GM18870 (cell line): Measurements from ENCODE around the gene GPS2.
"Not testable (repeated sequence)": the region's sequence is repeated elsewhere in the genome, so short reads cannot be mapped to it uniquely, and the experiment has no call there.

Experiments
- ATAC-seq: cut with Tn5 transposase; IDR thresholded peaks from one replicate; pipeline ENCODE4 v1.9.1; 2021; ENCODE audit warnings: moderate library complexity; ENCODE audit not compliant: unreplicated experiment

Gene GPS2

DNA sequence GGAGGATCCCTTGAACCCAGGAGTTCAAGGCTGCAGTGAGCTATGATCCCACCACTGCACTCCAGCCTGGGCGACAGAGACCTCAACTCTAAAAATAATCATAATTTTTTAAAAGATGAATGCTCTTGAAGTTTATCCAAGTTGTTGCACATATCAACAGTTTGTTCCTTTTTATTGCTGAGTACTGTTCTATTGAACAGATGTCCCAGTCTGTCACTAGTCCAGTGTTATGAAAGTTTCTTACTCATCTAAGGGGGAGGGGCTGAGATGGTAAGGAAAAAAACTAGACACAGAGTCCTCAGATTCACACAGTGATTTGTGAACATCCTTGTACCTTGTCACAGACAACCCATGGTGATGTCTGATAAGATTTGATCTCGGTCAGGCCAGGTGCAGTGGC is 25.0 kb upstream of the GPS2 start:
- no peak for ATAC-seq

DNA sequence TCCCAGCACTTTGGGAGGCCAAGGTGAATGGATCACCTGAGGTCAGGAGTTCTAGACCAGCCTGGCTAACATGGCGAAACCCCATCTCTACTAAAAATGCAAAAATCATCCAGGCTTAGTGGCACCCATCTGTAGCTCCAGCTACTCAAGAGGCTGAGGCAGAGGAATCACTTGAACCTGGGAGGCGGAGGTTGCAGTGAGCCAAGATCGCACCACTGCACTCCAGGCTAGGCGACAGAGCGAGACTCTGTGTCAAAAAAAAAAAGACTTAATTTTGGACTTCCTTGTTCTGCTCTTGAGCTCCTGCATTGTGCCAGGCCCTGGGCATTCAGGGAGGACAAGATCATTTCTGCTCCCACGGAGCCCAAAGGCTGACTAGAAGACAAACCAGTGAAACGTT is 22.4 kb upstream of the GPS2 start:
- ATAC-seq, result not testable (repeated sequence)

DNA sequence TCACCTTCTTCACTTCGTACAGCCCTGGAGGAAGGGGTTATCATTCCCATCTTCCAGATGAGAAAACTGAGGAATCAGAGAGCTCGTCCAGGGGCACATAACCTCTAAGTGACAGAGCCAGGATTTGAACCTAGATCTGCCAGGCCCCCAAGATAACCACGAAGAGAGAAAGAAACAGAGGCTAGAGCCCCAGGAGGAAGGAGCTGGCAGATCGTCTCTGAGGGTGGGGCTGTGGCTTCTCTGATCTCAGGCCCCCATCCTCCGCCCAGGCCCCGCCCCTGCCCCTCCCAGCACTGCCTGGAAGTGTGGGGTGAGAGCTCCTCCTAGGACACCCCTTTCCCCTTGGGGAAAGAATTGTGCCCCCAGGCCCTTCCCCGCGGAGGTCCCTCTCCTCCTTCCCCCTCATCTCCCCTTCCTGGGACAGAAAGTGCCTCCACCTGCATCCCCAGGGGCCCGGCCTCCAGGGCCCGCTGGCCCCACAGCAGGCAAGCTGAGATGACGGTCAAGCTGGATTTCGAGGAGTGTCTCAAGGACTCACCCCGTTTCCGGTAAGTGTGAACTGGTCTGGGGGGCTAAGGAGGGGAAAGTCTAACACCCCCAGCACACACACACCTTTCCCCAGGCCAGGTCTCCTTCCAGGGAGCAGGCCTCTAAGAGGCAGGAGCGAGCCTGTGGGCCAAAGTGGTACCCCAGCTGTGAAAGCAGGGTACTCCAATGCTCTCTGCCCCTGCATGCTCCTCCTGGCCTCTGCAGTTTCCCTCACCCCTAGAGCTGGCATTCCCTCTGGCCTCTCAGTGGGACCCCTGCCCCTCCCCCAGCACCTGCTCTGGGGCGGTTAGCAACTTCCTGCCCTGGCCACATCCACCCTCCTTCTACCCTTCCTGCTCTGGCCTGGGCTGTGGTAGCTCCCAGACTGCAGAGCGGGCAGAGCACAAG is 21.3 kb upstream of the GPS2 start, which contains the start of gene ACAP1:
Gene ACAP1 (plus strand): TSS at position 290 of the 936 bp plus-strand sequence. CDS start 206 bp downstream, at position 496.
- ATAC-seq, result no peak

DNA sequence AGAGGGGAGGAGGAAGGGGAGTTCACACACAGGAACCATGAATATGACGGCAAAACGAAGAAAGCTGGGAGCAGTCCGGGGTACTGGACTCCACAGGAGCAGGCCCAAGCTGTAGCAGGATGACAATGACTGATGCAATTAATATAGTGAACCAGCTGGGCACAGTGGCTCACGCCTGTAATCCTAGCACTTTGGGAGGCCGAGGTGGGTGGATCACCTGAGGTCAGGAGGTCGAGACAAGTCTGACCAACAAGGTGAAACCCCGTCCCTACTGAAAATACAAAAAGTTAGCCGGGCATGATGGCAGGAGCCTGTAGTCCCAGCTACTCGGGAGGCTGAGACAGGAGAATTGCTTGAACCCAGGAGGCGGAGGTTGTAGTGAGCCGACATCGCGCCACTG is 20.6 kb upstream of the GPS2 start:
- not testable (repeated sequence) for ATAC-seq

DNA sequence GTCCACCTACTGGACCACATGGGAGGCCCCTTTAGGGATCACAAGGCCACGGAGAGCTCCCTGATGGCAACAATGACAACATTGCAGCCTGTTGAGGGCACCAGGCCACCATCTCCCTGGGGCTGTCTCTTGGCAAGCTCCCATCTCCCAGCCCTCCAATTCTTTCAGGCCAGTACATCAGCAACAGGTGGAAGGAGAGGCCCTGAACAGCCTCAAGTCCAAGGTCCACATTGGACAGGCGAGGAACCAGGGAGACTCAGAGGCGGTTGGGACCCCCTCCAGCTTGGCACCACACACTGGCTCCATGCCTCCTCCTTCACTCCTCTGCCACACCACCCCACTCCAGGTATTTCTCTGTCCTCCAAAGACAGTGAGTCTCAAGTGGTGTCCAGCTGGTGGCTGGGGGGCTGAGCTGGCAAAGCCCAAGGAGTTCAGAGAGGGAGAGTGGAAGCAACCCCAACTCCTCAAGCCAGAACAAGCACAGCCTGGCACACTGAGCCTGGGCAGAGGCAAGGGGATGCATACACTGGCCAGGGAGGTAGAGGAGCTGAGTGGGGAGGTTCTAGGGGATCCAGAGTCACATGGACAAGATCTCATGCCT is 19.9 kb upstream of the GPS2 start:
- no peak for ATAC-seq

DNA sequence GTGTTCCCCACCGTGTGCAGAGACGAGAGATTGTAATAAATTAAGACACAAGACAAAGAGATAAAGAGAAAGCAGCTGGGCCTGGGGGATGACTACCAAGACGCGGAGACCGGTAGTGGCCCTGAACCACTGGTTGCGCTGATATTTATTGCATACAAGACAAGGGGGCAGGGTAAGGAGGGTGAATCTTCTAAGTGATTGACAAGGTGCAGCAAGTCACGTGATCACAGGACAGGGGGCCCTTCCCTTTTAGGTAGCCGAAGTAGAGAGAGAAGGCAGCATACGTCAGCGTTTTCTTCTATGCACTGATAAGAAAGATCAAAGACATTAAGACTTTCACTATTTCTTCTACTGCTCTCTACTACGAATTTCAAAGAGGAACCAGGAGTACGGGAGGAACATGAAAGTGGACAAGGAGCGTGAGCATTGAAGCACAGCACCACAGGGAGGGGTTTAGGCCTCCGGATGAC is 17.5 kb upstream of the GPS2 start:
- not testable (repeated sequence) for ATAC-seq

DNA sequence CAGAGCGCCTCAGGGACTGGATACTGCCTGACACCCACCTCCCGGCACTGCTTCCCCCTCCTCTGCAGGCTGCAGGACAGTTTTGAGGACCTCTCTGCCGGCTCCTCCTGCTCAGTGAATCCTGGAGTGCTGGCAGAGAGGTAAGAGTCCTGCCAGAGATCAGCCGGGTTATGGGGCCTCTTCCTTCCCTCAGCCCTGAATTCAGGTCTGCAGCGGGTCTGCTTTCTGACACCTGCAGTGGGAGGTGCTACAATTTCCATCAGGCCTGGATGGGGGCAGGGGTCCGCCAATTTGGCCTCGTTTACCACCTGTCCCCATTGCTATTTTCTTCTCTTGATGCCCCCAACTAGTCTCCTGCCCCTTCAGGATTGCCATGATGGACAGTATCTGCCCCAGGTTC is 17.0 kb upstream of the GPS2 start:
- ATAC-seq, result no peak

DNA sequence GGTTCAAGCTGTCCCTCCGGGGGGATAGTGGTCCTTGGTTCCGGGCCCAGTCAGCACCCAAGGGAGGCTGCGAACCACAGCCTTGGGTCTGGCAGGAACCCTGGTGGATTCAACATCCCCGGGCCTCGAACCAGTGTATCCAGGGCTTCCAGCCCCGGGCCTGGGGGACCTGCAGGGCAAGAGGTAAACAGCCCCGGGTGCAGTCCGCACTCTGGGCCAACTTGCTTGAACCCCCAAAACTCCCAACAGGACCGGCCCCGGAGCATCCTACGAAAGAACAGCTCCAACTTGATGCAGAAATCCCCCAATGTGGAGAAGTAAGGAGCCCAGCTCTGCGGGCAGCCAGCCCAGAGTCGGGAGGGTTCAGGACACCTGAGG is 15.5 kb upstream of the GPS2 start:
- ATAC-seq, result no peak

DNA sequence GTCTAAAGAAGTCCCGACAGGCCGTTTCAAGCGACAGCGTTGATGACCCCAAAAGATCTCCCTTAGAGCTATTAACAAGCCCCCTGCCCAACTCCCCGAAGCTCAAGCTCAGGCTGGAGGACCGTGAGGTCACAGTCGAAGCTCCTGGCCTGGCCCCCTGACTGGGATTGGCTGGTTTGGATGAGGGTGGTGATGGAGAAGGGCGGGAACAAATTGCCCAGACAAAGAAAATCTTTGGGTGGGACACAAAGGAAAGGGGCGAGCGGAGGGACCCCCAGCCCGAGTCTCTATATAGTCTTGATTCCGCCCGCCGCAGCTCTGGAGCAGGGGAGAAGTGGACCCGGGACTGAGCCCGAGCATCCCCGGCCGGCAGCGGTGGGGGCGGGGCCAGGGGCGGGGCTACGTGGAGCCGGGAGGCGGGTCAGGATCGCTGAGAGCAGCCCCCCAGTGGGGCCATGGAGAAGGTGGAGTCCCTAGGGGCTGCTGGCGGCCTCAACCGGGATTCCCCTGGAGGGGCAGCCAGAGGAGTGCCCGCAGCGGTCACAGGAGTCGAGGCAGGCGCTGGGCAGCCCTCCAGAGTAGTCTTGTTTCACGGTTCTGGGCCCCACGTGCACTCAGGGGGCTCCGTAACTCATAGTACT is 15.0 kb upstream of the GPS2 start:
- peak; percentile 30 for ATAC-seq

DNA sequence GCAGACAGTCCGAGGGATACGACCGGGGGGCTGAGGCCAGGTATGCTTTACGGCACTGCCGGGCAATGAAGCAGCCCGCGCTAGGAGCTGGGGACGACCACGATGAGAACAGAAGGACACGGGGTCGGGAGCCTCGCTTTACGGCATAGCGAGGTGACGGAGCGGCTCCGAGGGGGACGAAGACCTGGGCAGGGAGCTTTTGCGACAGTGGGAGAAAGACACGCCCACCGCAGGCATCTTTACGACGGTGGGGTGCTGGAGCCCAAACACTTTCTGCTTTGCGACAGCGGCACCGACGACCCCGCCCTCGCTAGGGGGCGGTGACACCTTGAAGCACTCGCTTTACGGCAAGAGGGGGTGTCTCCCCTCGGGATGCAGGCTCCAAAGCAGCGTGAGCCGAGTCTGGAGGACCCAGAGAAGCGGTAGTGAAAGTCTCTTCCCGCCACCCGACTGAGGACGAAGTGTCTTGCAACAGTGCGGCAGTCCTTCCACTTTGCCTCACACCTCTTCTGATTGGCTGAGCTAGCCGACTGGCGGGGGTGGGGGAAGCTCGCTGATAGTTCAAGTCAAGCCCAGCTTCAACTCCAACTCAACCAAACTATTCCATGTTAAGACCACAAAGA is 14.3 kb upstream of the GPS2 start:
- ATAC-seq, result peak; percentile 49

DNA sequence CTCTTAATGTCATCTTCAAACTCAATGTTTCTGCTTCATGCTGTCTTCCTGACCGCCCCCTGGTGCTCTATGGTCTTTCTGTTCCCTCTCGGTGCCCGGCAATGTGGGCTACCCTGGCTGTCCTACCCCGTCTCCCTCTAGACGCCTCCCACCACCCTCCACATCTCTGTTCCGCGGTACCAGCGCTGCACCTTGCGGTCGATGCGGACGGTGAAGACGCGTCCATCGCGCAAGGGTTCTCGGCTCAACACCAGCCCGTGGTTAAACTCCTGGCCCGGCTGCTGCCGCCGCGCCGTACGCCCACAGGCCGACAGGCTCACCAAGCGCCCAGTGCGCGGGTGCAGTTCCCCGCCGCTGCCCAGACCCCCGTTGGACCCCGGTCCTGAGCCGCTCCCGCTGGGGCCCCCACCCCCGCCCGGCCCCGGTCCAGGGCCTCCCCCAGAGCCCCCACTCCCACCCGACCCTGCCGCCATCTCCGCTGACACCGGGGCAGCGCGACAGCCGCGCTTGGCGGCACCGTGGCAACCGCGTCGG is 13.7 kb upstream of the GPS2 start, which contains the start of gene NEURL4:
Gene NEURL4 (minus strand): TSS at position 496 of the 534 bp plus-strand sequence. CDS start 23 bp downstream, at position 473.
- ATAC-seq, result peak; percentile 6

DNA sequence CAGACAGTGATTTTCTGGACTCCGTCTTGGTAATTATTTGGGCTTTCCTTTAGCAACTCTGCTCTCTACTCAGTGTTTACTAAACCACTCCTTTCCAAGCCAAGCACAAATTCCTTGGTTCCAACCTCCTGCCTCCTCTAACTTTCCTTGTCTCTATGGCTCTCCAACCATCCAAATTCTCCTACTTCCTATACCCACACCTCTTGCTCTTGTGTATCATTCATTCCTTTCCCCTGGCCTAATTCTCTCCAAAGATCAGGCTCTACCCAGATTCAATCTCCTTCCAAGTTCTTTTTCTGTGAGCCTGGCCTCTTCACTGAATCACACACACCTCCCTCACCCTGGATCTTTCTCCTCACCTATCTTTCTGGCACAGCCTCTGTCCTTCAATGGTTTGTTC is 12.8 kb upstream of the GPS2 start:
- ATAC-seq, result no peak

DNA sequence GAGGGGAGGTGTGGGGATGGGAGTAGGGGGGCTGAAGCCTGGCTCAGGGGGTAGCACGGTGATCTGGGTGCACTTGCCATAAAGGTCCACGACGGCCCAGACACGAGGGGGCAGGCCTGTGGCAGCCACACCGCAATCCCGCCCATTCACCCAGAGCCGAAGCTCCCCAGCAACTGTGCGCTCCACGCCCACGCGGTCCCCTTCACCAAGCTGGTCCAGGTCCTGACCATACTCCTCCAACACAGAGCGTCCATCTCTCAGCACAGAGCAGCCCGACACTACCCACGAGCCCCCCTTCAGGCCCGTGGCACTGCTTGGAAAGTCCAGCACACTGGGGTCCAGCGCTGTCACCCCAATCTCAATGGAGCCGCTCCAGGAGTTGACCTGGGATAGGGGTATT is 12.3 kb upstream of the GPS2 start:
- no peak for ATAC-seq

DNA sequence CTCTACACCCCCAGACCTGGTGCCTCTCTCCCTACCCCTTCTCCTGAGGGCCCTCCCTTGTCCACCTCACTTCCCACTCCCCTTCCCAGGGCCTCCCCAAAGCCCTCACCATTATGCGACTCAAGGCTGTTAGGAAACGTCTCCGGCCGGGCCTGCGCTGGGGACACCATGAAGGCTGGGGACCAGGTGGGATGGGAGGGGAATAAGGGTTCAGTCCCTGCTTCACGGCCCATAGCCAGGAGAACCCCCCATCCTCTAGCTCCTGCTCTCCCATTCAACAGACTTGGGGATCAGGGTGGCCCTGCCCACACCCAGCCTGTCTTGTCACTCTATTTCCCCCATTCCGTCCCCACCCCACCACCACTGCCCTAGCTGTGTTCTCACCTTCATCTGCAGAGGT is 11.9 kb upstream of the GPS2 start:
- ATAC-seq, result no peak

DNA sequence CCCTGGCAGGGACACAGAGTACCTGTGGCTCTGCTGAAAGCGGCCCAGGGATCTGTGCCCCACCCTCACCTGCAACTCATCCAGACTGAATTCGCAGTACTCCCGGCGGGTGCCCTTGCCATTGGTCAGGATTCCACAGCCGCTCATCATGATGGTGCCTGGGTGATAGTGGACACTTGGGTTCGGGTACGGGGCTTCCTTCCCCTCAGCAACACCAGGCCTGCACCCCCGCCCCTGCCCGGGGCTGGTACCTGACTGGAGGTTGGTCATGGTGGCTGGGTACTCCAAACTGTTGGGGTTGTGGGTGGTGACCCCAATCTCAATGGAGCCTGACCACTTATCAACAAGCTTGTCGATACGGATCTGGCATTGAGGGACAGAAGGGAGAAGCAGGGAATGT is 11.0 kb upstream of the GPS2 start:
- no peak for ATAC-seq

DNA sequence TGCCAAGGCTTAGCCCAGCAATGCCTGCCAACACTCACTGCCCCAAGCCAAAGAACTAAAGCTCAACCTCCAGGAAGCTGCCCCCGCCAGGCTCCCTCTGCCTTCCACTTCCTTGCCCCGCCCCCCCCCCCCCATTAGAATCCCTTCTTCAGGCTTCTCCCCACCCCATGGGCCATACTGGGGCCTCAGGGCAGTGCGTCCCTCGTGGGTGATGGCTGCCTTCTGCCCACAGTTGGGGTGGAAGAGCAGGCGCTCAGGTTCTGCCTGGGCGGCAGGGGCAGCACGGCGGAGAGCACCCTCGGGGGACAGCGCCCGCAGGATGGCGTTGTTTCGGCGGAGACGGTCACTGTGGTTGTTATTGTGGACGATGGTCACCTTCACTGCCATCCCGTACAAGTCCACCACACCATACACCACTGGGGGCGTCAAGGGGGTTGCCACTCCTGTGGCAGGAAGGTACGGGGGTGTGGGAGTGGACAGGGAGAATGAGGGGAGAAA is 9.9 kb upstream of the GPS2 start:
- no peak for ATAC-seq

DNA sequence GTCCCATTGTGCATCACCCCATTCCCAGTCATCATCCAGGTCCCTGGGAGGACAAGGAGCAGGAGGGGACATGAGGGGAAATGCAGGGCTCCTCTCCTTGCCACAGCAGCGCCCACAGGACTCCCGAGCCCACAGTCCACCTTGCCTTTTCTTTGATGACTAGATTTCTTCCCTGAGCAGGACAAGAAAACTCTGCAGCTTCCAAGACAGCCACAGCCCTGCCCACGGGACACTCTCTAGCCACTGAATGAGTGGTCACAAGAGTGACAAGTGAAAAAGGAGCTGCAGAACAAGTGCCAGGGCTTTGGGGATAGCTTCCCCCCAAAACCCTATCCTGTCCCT is 9.2 kb upstream of the GPS2 start:
- no peak for ATAC-seq

DNA sequence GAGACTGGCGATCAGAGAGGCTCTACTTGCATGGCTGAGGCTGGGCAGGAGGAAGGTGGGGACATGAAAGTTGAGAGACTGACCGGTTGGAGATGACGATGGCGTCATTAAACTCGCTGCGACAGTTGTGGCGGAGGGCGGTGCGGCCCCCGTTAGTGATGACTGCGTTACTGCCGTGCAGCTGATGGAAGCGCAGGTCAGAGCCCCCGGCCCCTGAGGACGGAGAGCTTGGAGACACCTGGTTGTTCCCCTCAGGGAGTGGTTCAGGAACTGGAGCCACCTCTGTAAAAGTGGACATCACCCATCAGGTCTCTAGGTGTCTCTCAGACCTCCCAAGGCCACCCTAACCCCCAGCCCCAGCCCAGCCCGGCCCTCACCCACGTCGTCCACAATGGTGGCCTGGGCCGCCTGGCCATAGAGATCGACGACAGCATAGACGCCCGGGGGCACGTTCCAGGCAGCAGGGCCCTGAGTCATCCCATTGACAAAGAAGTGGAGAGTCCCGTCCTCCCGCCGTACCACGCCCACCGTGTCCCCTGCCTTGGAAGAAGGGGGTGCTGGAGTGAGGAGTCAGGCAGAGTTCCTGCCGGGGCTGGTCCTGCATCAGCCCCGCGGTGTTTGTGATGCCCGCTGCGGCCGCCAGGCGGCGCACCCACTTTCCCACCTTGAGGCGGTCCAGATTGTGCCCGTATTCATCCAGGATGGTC is 8.7 kb upstream of the GPS2 start:
- ATAC-seq, result no peak

DNA sequence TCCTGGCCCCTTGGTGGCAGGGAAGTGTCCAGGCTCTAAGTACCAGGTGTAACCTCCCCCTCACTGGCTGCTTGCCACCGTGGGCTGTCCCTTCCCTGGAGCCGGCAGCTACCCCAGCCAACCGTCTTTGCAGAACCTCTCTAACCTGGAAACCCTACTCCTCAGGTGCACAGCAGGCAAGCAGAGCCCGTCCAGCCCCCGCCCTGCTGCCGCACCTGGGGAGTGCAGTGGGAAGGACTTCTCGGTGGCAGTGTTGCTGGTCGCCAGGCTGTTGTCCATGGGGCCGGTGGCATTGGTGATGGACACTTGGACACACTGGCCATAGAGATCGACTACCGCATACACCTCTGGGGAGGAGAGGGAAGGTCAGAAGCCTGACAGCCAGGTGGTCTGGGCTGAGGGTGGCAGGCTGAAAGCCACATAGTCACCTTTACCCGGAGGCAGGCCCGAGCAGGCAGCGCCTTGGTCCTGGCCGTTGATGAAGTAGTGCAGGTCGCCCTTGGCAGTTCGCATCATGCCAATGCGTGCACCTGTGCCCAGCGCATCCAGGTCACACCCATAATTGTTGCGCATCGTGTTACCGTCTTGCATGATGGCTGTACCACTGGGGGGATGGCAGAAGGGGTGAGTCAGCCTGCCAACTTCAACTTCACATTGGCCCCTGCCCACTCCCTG is 7.5 kb upstream of the GPS2 start:
- ATAC-seq, result no peak

DNA sequence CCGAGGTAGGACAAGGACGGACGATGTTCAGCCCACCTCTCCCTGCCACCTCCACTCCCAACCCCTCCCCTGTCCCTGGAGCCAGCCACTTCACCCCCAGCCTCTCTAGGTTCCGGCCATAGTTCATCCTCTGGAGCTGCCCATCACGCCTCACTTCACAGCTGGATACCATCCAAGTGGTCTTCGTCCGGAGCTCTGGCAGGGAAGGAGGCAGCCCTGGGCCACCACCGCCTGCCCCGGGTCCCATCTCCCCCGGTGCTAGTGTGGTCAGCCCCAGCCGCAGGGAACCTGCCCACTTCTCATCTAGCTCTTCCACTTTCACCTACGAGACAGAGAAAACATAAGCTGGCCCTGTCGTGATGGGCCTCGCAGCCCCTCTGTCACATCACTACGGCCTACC is 6.3 kb upstream of the GPS2 start:
- no peak for ATAC-seq
